Kidney tubule cell (primary cell): ENCODE measurements around the gene PNMA6F.
"Not testable (repeated sequence)": the region's sequence is repeated elsewhere in the genome, so short reads cannot be mapped to it uniquely, and the experiment has no call there.

ENCODE experiments used
- DNase-seq: peaks from one replicate; pipeline ENCODE4 v3.0.0-alpha.2; 2018; ENCODE audit warnings: low spot score

Gene PNMA6F

DNA sequence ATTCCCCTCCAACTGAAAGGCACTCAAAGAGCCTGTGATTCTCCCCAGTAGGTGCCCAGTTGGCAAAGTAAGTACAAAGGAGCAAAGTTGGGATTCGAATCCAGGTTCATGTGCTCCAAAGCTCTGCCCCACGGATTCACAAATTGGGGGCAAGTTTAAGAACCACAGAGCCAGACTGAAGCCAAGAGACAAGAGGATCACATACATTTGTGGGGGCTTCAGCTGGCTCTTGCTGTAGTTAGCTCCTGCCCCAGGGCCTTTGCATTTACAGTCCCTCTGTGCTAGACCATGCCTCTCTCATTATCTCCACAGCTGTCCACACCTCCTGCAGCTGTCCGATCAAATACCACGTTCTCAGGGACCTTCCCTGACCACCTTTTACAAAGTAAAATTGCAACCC, 18.8 kb downstream of the PNMA6F start:
- DNase-seq: no peak

DNA sequence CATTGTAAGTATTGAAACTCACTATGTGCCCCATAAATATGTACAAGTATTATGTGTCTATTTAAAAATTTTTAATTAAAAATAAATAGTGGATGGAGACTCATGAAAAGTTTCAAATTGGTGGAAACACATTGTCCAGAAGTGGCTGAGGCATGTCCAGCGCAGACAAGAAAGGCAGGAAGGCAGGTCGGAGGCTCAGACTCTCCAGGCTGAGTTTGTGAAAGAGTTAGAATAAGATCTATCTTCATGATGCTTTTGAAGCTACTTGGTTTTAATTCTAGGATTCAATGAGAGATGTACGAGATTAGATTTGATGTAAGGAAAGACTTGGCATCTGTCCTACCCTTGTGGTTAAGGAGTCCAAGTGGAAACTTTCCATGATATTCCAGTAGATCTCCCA, 19.8 kb downstream of the PNMA6F start:
- no peak for DNase-seq

DNA sequence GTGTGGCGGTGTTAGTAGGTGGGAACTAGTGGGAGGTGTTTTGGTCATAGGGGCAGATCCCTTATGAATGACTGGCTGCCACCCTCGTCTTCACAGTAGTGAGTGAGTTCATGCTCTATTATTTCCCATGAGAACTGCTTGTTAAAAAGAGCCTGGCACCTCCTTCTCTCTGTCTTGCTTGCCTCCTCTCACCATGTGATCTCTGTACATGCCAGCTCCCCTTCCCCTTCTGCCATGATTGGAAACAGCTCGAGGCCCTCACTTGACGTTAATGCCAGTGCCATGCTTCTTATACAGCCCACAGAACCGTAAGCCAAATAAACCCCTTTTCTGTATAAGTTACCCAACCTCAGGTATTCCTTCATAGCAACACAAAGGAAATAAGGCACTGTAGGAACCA, 21.7 kb downstream of the PNMA6F start:
- no peak for DNase-seq

DNA sequence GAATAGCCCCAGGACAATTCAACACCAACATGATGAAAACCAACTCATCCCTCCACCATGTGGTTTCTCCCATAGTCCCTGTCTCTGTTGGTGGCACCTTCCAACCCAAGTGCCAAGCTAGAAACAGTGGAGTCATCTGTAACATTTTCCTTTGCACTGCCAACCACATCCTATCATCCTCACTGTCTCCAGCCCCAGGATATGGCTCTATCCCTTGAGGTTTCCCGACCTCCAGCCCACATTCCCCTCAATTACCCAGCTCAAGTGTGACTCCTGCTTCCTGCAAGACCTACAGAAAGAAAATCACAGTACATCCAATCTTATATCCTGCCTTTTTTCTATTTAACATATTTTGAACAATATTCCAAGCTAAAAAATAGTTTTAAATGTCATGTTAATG, 24.2 kb downstream of the PNMA6F start:
- DNase-seq: no peak

DNA sequence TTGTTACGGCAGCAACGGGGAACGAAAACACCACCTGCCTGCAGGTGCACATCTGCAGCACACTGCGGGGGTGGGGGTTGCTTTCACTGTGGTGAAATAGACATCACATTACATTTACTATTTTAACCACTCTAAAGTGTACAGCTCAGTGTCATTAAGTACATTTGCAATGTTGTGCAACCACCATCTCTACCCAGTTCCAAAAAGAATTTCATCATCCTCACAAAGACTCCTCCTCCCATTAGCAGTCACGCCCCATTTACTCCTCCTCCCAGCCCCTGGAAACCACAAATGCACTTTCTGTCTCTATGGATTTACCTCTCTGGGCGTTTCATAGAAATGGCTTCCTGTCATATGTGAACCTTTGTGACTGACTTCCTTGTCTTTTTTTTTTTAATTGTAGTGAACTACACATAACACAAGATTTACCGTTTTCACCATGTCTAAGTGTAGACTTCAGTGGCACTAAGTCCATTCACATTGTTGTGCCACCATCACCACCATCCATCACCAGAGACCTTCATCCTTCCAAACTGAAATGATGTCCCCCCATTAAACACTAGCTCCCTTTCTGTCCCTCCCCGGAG, 28.0 kb downstream of the PNMA6F start:
- not testable (repeated sequence) for DNase-seq

DNA sequence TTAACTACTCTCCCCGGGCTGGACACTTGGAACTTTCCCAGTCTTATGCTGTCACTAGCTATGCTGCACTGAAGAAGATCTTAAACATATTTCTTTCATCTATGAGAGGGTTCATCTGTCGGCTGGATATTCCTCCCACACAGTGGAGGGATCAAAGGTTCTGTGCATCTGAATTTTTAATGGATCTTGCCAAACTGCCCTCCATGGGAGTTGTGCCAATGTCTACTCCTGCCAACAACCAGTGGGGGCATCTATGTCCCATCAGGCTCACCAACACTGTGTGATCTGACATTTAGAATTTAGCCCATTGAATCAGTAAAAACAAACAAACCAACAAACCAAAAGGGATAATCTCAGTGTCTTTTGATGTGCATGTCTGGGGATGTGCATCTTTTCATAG, 32.8 kb downstream of the PNMA6F start:
- not testable (repeated sequence) for DNase-seq

DNA sequence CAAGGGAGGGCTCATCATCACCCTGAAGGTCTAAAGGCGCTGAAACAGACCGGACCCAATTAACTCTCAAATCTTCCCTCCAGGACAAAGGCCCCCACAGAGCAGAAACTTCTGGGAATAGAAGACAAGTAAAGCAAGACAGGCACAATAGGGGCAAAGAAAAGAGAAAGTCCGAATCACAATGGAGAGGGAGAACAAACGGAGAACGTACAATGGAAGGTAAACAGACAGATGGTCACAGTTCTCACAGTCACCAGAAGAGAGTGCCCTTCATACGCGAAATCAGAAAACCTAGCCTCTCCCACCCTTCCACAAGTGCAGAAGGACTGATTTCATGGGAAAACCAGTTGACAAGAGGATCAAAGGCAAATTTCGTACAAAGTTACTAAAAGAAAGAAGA, 35.9 kb downstream of the PNMA6F start:
- DNase-seq: not testable (repeated sequence)

DNA sequence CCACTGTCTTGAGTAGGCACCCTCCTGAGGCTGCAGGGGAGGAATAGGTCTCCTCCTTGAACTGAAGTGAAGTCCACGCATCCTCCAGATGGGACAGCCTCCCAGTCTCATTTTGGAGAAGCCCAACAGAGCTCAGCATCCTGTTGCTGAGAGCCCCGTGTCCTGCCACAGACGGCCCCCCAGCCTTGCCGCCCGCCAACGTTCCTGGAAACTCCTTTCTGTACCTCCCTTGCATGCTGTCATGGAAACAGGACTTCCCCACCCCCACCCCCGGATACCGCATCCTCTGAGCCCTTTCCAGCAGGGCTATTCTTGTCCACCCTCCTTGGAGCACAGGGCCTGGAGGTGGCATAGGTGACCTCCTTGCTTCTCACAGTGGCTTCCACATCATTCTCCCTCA, 37.6 kb downstream of the PNMA6F start:
- not testable (repeated sequence) for DNase-seq

DNA sequence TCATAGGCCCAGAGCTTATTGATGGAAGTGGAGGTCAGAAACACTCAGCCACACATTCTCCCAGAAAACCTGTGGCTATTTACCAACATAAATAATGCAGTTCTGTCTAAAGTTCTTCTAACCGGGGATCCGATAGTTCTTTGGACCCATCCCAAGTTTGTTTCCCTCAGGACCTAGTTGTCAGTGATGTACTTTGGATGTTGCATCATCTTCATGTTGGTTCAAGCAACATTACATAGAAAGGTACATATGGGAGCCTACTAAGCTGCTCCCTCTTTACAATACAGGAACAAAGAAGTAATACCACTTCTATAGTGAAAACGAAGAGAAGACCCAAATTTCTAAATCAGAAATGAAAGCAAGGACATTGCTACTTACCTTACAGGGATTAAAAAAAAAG, 39.8 kb downstream of the PNMA6F start:
- DNase-seq: not testable (repeated sequence)

DNA sequence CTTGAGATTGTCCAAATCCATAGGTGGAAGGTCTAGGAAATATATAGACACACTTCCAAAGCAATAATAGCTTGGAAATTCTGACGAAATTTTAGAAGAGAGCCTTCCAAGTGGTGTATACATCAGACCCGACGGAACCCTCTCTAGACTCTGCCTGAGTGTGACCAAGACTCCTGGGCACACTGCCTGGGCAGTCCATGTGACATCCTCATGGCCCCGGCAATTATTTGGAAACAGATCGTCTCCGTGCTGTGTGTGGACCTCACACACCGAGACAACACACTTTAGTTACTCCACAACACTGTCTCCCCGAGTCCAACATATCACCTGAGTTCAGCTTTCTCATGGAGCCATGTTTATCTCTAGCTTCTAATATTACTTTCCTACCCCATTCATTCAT, 42.3 kb downstream of the PNMA6F start:
- not testable (repeated sequence) for DNase-seq

DNA sequence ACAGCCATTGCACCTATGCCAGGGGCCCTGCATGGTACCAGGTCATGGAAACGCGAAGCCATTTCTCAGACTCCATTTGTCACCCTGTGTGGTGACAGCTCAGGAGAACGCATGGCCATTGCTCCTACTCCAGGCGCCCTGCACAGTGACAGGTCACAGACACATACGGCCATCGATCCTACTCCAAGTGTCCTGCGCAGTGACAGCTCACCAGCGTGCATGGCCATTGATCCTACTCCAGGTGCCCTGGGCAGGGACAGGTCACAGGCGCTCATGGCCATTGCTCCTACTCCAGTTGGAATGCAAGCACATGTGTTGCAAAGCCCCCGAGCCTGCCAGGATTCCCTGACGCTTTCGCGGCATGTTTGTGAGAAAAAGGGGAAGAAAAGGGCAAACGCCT, 45.5 kb downstream of the PNMA6F start:
- not testable (repeated sequence) for DNase-seq

DNA sequence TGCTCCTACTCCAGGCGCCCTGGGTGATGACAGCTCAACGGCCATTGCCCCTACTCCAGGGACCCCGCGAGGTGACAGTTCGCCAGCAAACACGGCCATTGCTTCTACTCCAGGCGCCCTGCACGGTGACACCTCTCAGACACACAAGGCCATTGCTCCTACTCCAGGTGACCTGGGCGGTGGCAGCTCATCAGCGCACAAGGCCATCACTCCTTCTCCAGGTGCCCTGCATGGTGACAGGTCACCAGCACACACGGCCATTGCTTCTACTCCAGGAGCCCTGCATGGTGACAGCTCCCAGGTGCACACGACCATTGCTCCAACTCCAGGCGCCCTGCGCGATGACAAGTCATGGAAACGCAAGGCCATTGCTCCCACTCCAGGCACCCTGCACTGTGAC, 46.1 kb downstream of the PNMA6F start:
- DNase-seq: not testable (repeated sequence)

DNA sequence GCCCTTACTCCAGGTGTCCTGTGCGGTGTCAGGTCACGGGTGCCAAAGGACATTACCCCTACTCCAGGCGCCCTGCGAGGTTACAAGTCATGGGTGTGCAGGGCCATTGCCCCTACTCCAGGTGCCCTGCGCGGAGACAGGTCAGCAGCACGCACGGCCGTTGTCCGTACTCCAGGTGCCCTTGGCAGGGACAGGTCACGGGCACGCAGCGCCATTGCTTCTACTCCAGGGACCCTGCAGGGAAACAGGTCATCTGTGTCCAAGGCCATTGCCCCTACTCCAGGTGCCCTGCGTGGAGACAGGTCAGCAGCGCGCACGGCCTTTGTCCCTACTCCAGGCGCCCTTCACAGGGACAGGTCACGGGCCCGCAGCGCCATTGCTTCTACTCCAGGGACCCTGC, 49.0 kb downstream of the PNMA6F start:
- DNase-seq: not testable (repeated sequence)

DNA sequence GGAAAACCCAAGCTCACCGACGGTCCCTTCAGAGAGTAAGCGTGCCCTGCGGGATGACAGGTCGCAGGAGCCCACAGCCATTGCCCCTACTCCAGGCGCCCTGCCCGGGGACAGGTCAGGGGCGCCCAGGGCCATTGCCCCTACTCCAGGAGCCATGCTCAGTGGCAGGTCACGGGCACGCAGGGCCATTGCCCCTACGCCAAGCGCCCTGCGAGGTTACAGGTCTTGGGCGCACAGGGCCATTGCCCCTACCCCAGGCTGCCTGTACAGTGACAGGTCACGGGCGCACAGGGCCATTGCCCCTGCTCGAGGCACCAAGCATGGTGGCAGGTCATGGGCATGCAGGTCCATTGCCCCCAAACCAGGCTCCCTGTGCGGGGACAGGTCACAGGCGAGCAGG, 49.5 kb downstream of the PNMA6F start:
- not testable (repeated sequence) for DNase-seq
